Muscle layer of duodenum (tissue), 2 donors: ENCODE measurements around the gene SLC16A10.
"Not testable (repeated sequence)": the region's sequence is repeated elsewhere in the genome, so short reads cannot be mapped to it uniquely, and the experiment has no call there.

Source experiments
- H3K27ac ChIP-seq: one replicate; pipeline ENCODE4 v1.7.0; 2013; ENCODE audit warnings: mild to moderate bottlenecking, low read length
- H3K27me3 ChIP-seq: one replicate; pipeline ENCODE4 v1.7.0; 2013; ENCODE audit warnings: low read depth, mild to moderate bottlenecking, control low read depth, low read length
- H3K36me3 ChIP-seq, 2 donors: one replicate each; pipeline ENCODE4 v1.7.0; 2013; ENCODE audit warnings: low read length in 2 of 2, control low read depth in 1 of 2, mild to moderate bottlenecking in 1 of 2; ENCODE audit not compliant: insufficient read depth in 2 of 2, control insufficient read depth in 1 of 2
- H3K4me1 ChIP-seq, 2 donors: one replicate each; pipeline ENCODE4 v1.7.0; 2013; ENCODE audit warnings: low read length in 2 of 2, mild to moderate bottlenecking in 2 of 2, control low read depth in 1 of 2, moderate library complexity in 1 of 2; ENCODE audit not compliant: insufficient read depth in 2 of 2, control insufficient read depth in 1 of 2
- H3K4me3 ChIP-seq, 2 donors: one replicate each; pipeline ENCODE4 v1.7.0; 2013; ENCODE audit warnings: low read length in 2 of 2, low read depth in 1 of 2, mild to moderate bottlenecking in 1 of 2
- H3K9me3 ChIP-seq, 2 donors: one replicate each; pipeline ENCODE4 v1.7.0; 2013; ENCODE audit warnings: low read length in 2 of 2, control low read depth in 1 of 2, mild to moderate bottlenecking in 1 of 2; ENCODE audit not compliant: control insufficient read depth in 1 of 2
- donor health status: healthy.

SLC16A10 gene, protein sequence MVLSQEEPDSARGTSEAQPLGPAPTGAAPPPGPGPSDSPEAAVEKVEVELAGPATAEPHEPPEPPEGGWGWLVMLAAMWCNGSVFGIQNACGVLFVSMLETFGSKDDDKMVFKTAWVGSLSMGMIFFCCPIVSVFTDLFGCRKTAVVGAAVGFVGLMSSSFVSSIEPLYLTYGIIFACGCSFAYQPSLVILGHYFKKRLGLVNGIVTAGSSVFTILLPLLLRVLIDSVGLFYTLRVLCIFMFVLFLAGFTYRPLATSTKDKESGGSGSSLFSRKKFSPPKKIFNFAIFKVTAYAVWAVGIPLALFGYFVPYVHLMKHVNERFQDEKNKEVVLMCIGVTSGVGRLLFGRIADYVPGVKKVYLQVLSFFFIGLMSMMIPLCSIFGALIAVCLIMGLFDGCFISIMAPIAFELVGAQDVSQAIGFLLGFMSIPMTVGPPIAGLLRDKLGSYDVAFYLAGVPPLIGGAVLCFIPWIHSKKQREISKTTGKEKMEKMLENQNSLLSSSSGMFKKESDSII

DNA sequence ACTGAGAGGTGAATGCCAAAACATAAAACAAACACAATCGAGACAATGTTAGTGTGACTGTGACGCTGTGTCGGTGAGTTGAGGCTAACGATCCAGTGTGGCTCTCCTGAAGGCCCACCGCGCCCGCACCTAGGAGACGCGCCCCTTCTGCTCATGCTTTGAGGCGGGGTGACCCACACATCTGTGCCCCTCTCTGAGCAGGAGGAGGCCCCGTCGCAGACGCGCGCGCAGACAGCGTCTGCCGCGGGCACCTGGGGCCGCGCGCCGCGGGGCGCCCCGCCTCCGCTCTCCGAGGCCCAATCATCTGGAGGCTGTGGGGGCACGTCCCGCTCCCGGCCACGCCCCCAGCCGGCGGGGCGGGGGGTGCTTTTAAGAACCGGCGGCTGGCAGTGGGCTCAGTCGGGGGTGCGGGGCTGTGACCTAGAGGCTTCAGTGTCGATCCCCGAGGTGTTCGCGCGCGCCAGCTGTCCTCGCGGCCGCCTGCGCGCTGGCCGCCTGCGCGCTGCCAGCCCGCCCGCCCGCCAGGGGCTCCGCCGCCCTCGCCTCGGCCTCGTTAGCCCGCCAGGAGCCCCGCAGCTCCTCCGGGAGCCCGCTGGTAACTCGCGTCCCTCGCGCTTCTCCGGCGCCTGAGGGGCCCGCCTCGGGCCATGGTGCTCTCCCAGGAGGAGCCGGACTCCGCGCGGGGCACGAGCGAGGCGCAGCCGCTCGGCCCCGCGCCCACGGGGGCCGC, at the start of gene SLC16A10:
TSS of gene SLC16A10 (plus strand) at position 398 of the 730 bp plus-strand sequence. CDS start at position 648, 250 bp downstream.
- Histone ChIP-seq H3K4me1 (peaks cover 0 to 17% of the 10 kb centered on the region in 2 donors), H3K9me3 (no peaks in the 10 kb centered on the region), H3K27ac (no peak within 1 kb of the TSS), H3K27me3 (peaks cover 11% of the 10 kb centered on the region), H3K4me3 (peak within 1 kb of the TSS; percentile 65 to 91), H3K36me3 (no peaks in the 10 kb centered on the region)

DNA sequence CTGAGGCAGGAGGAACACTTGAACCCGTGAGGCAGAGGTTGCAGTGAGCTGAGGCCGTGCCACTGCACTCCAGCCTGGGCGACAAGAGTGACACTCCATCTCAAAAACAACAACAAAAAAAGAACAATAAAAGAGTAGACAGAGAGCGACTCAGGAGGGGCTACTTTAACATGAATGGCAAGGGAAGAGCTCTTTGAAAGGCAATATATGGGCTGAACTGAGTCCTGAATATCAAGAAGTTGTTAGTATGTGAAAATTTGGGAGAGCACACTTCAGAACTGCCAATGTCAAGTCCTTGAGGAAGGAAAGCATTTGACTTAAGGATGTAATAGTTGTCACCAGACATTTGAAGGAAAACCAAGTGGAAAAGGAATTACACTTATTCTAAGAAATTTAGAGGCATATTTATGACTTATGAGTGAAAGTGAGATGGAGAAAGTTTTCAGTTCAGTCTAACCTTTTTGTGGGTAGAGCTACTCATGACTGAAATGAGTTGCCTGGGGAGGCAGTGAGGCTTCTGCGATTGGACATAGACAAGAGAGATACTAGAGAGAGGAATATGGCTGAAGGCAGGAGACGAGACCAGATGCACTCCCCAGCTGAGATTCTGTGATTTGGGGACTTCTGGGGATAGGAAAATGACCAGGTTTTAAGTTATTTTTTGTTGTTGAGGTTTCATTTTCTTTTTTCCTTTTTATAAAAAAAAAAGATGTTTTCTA, 48.6 kb upstream of the SLC16A10 start:
- Histone ChIP-seq H3K27ac (no peak overlapping the region), H3K4me3 (no peak overlapping the region), H3K9me3 (no peaks in the 10 kb centered on the region), H3K36me3 (no peaks in the 10 kb centered on the region), H3K4me1 (no peaks in the 10 kb centered on the region), H3K27me3 (no peaks in the 10 kb centered on the region)

GRCh38 chr6:111041917-111042316, 45.4 kb upstream of the SLC16A10 start:
- Histone ChIP-seq H3K4me1 (no peaks in the 10 kb centered on the region), H3K27me3 (no peaks in the 10 kb centered on the region), H3K4me3 (no peak overlapping the region), H3K36me3 (no peaks in the 10 kb centered on the region), H3K27ac (no peak overlapping the region), H3K9me3 (no peaks in the 10 kb centered on the region)

- no peaks in the 10 kb centered on the region for H3K4me1 ChIP-seq
These were observed 40.1 kb upstream of the SLC16A10 start for GRCh38 chr6:111047244-111047643.

DNA sequence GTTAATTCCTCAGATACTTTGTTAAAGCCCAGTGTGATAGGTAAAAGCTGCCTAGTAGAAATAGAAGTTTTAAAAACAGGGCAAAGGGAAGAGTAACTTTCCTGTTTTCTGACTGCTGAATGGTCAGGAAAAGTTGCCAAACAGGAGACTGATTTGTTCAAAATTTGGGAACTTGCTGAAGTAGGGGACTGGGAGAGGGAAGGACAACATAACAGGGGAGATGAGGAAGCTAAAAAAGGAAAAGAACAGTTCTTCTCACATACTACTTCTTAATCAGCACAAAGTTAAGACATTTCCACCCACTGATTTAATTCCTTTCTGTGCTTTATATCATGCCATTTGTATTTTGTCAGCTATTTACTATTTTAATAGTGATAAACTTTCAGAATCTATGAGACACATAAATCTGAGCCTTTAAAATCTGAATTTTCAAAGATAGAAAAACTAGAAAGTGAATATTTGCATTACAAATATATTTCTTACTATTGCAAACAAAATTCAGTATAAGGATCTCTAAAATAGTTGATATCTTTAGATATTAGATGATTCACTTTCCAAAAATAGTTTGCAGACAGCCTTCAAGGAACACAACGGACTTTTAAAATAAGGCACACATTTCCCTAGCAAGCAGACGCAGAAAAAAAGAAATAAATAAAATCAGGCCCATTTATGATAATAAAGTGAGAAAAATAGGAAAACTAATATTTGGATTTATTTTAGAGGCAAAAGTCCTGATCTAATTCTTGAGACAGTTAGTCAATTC, 36.9 kb upstream of the SLC16A10 start:
- no peaks in the 10 kb centered on the region for H3K9me3 ChIP-seq
- no peaks in the 10 kb centered on the region for H3K4me1 ChIP-seq
- H3K27ac ChIP-seq: no peak overlapping the region
- H3K27me3 ChIP-seq: no peaks in the 10 kb centered on the region
- H3K4me3 ChIP-seq: no peak overlapping the region
- H3K36me3 ChIP-seq: no peaks in the 10 kb centered on the region

More at GRCh38 chr6:111047244-111047643, 40.1 kb upstream of the SLC16A10 start:
- Histone ChIP-seq H3K36me3 (no peaks in the 10 kb centered on the region), H3K9me3 (no peaks in the 10 kb centered on the region), H3K27me3 (no peaks in the 10 kb centered on the region), H3K27ac (no peak overlapping the region), H3K4me3 (no peak overlapping the region)

GRCh38 chr6:111052171-111052570, 35.1 kb upstream of the SLC16A10 start:
- Histone ChIP-seq H3K27ac (no peak overlapping the region), H3K27me3 (no peaks in the 10 kb centered on the region), H3K9me3 (no peaks in the 10 kb centered on the region), H3K4me3 (no peak overlapping the region), H3K36me3 (no peaks in the 10 kb centered on the region), H3K4me1 (no peaks in the 10 kb centered on the region)

GRCh38 chr6:111057074-111057752, 30.1 kb upstream of the SLC16A10 start:
- Histone ChIP-seq H3K27ac (no peak overlapping the region), H3K27me3 (no peaks in the 10 kb centered on the region), H3K4me3 (no peak overlapping the region), H3K9me3 (no peaks in the 10 kb centered on the region), H3K36me3 (no peaks in the 10 kb centered on the region), H3K4me1 (no peaks in the 10 kb centered on the region)

DNA sequence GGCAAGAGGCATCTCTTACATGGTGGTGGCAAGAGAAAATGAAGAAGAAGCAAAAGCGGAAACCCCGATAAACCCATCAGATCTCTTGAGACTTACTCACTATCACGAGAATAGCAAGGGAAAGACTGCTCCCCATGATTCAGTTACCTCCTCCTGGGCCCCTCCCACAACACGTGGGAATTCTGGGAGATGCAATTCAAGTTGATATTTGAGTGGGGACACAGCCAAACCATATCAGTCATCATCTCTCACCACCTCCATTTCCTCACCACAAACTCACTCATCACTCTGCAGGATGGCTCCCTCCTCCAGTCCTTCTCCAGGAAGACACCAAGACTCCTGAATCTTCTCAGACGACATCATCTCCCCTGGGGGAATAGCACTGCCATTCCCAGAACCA, 25.8 kb upstream of the SLC16A10 start:
- H3K36me3 ChIP-seq: no peaks in the 10 kb centered on the region
- H3K9me3 ChIP-seq: peaks cover 0 to 5% of the 10 kb centered on the region in 2 donors
- H3K27ac ChIP-seq: no peak overlapping the region
- H3K4me1 ChIP-seq: no peaks in the 10 kb centered on the region
- H3K27me3 ChIP-seq: no peaks in the 10 kb centered on the region
- H3K4me3 ChIP-seq: no peak overlapping the region

DNA sequence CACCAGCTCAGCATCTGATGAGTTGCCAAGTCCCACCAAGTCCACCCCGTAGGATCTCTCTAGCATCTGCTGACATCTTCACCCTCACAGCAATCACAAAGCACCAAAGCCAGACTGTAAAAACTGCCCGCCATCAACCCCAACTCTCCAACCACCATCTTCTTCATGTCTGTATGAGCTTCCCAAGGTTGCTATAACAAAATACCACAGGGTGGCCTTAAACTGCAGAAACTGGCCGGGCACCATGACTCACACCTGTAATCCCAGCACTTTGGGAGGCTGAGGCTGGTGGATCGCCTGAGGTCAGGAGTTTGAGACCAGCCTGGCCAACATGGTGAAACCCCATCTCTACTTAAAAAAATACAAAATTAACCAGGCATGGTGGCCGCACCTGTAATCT, 25.3 kb upstream of the SLC16A10 start:
- H3K4me3 ChIP-seq, H3K9me3 ChIP-seq, H3K27me3 ChIP-seq, H3K4me1 ChIP-seq, H3K36me3 ChIP-seq, H3K27ac ChIP-seq: not testable (repeated sequence)

- H3K27me3 ChIP-seq, H3K27ac ChIP-seq, H3K4me1 ChIP-seq, H3K36me3 ChIP-seq, H3K4me3 ChIP-seq, H3K9me3 ChIP-seq: not testable (repeated sequence)
These were observed 24.4 kb upstream of the SLC16A10 start for GRCh38 chr6:111062860-111063259.
